Fibroblast of peridontal ligament (primary cell): ENCODE measurements around the gene NOS1AP.

Experiments
- DNase-seq: peaks from one replicate; pipeline ENCODE4 v3.0.0-alpha.2; 2010; ENCODE audit errors: extremely low read depth

Gene NOS1AP

GRCh38 chr1:162384116-162384515, 314.6 kb downstream of the NOS1AP start:
- no peak for DNase-seq

GRCh38 chr1:162384601-162385279, 315.2 kb downstream of the NOS1AP start:
- DNase-seq, result no peak

GRCh38 chr1:162385280-162385623, 315.8 kb downstream of the NOS1AP start:
- no peak for DNase-seq

GRCh38 chr1:162385702-162386101, 316.2 kb downstream of the NOS1AP start:
- DNase-seq, result no peak

- DNase-seq, result no peak
These were observed 317.1 kb downstream of the NOS1AP start for GRCh38 chr1:162386292-162387225.

GRCh38 chr1:162387226-162388082, 318.0 kb downstream of the NOS1AP start:
- DNase-seq, result no peak

GRCh38 chr1:162388083-162388594, 318.6 kb downstream of the NOS1AP start:
- no peak for DNase-seq

GRCh38 chr1:162388615-162389014, 319.1 kb downstream of the NOS1AP start:
- DNase-seq, result no peak

GRCh38 chr1:162389021-162389818, 319.7 kb downstream of the NOS1AP start:
- DNase-seq, result peak; percentile 9

- DNase-seq, result no peak
These were observed 320.5 kb downstream of the NOS1AP start for GRCh38 chr1:162389971-162390370.

GRCh38 chr1:162390396-162391185, 321.1 kb downstream of the NOS1AP start:
- DNase-seq, result no peak

GRCh38 chr1:162391790-162392563, 322.5 kb downstream of the NOS1AP start:
- DNase-seq, result peak; percentile 58

- DNase-seq, result no peak
These were observed 326.9 kb downstream of the NOS1AP start for GRCh38 chr1:162396201-162396906.

GRCh38 chr1:162397039-162397448, 327.6 kb downstream of the NOS1AP start:
- DNase-seq, result no peak

GRCh38 chr1:162397943-162398560, 328.6 kb downstream of the NOS1AP start:
- DNase-seq, result no peak

GRCh38 chr1:162398999-162399580, 329.6 kb downstream of the NOS1AP start:
- DNase-seq, result no peak

GRCh38 chr1:162400790-162401355, 331.4 kb downstream of the NOS1AP start:
- no peak for DNase-seq
